WTC11 (cell line): ENCODE measurements around the gene ADCY2.

Experiments
- CREM ChIP-seq: sonication (generic); formaldehyde crosslinking; IDR thresholded peaks from 2 replicates; pipeline ENCODE4 v1.8.1; 2022; ENCODE audit warnings: mild to moderate bottlenecking, missing genetic modification reagents, moderate library complexity
- ELF4 ChIP-seq: sonication (generic); formaldehyde crosslinking; IDR thresholded peaks from 2 replicates; pipeline ENCODE4 v1.8.1; 2022; ENCODE audit warnings: low read depth, mild to moderate bottlenecking, moderate library complexity, missing genetic modification reagents
- FOXJ3 ChIP-seq: sonication (generic); formaldehyde crosslinking; IDR thresholded peaks from 2 replicates; pipeline ENCODE4 v1.9.0; 2021; ENCODE audit warnings: missing genetic modification reagents, mild to moderate bottlenecking, borderline replicate concordance
- GABPB1 ChIP-seq: sonication (generic); formaldehyde crosslinking; IDR thresholded peaks from 2 replicates; pipeline ENCODE4 v1.8.1; 2023; ENCODE audit warnings: mild to moderate bottlenecking, missing genetic modification reagents
- JUN ChIP-seq: sonication (generic); formaldehyde crosslinking; IDR thresholded peaks from 2 replicates; pipeline ENCODE4 v1.8.0; 2023; ENCODE audit warnings: mild to moderate bottlenecking, missing genetic modification reagents
- KAT7 ChIP-seq: sonication (generic); formaldehyde crosslinking; IDR thresholded peaks from 2 replicates; pipeline ENCODE4 v1.8.1; 2023; ENCODE audit warnings: missing genetic modification reagents, mild to moderate bottlenecking, borderline replicate concordance
- MXD4 ChIP-seq: fragments of 250-450 bp; sonication (Bioruptor Pico); IDR thresholded peaks from 2 replicates; pipeline ENCODE4 v1.8.0; 2021; ENCODE audit warnings: mild to moderate bottlenecking, moderate library complexity, borderline replicate concordance
- NFYB ChIP-seq: sonication (generic); formaldehyde crosslinking; conservative IDR thresholded peaks from 2 replicates; pipeline ENCODE4 v1.8.0; 2022; ENCODE audit warnings: low read depth, missing genetic modification reagents
- ZNF219 ChIP-seq: sonication (generic); formaldehyde crosslinking; IDR thresholded peaks from 2 replicates; pipeline ENCODE4 v1.8.0; 2023; ENCODE audit warnings: missing genetic modification reagents, mild to moderate bottlenecking, borderline replicate concordance
- TF ChIP-seq, protein P1 (sequence below): sonication (generic); formaldehyde crosslinking; IDR thresholded peaks from 2 replicates; pipeline ENCODE4 v1.8.0; 2022; ENCODE audit warnings: mild to moderate bottlenecking, missing genetic modification reagents
- TF ChIP-seq, protein P2 (sequence below): sonication (generic); formaldehyde crosslinking; IDR thresholded peaks from 2 replicates; pipeline ENCODE4 v1.8.1; 2022; ENCODE audit warnings: missing genetic modification reagents, borderline replicate concordance
- TF ChIP-seq, protein P3 (sequence below): fragments of 200-600 bp; IDR thresholded peaks from 2 replicates; pipeline ENCODE4 v1.8.0; 2022; ENCODE audit warnings: antibody characterized with exemption
- TF ChIP-seq, protein P4 (sequence below): sonication (generic); formaldehyde crosslinking; IDR thresholded peaks from 2 replicates; pipeline ENCODE4 v1.8.1; 2023; ENCODE audit warnings: mild to moderate bottlenecking, missing genetic modification reagents, borderline replicate concordance
- TF ChIP-seq, protein P5 (sequence below): sonication (generic); formaldehyde crosslinking; IDR thresholded peaks from 2 replicates; pipeline ENCODE4 v1.8.1; 2023; ENCODE audit warnings: mild to moderate bottlenecking, missing genetic modification reagents

DNA sequence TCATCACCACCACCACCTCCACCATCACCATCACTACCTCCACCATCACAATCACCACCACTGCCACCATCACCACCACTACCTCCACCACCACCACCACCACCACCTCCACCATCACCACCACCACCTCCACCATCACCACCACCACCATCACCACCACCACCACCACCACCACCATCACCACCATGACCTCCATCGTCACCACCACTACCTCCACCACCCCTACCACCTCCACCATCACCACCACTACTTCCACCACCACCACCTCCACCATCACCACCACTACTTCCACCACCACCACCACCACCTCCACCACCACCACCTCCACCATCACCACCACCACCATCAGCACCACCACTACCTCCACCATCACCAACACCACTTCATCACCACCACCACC is 23.5 kb upstream of the ADCY2 start:
- TF ChIP-seq, protein P1, sequence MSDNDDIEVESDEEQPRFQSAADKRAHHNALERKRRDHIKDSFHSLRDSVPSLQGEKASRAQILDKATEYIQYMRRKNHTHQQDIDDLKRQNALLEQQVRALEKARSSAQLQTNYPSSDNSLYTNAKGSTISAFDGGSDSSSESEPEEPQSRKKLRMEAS (CRISPR knock-in tag), result no peak
- TF ChIP-seq NFYB (CRISPR knock-in tag) (no peak), ZNF219 (no peak), JUN (CRISPR knock-in tag) (no peak), MXD4 (CRISPR knock-in tag) (no peak), ELF4 (CRISPR knock-in tag) (no peak), FOXJ3 (CRISPR knock-in tag) (no peak), KAT7 (CRISPR knock-in tag) (no peak), GABPB1 (CRISPR knock-in tag) (no peak), CREM (CRISPR knock-in tag) (no peak)
- TF ChIP-seq, protein P2, sequence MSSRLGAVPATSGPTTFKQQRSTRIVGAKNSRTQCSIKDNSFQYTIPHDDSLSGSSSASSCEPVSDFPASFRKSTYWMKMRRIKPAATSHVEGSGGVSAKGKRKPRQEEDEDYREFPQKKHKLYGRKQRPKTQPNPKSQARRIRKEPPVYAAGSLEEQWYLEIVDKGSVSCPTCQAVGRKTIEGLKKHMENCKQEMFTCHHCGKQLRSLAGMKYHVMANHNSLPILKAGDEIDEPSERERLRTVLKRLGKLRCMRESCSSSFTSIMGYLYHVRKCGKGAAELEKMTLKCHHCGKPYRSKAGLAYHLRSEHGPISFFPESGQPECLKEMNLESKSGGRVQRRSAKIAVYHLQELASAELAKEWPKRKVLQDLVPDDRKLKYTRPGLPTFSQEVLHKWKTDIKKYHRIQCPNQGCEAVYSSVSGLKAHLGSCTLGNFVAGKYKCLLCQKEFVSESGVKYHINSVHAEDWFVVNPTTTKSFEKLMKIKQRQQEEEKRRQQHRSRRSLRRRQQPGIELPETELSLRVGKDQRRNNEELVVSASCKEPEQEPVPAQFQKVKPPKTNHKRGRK (CRISPR knock-in tag), result no peak
- TF ChIP-seq, protein P3, sequence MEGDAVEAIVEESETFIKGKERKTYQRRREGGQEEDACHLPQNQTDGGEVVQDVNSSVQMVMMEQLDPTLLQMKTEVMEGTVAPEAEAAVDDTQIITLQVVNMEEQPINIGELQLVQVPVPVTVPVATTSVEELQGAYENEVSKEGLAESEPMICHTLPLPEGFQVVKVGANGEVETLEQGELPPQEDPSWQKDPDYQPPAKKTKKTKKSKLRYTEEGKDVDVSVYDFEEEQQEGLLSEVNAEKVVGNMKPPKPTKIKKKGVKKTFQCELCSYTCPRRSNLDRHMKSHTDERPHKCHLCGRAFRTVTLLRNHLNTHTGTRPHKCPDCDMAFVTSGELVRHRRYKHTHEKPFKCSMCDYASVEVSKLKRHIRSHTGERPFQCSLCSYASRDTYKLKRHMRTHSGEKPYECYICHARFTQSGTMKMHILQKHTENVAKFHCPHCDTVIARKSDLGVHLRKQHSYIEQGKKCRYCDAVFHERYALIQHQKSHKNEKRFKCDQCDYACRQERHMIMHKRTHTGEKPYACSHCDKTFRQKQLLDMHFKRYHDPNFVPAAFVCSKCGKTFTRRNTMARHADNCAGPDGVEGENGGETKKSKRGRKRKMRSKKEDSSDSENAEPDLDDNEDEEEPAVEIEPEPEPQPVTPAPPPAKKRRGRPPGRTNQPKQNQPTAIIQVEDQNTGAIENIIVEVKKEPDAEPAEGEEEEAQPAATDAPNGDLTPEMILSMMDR, result no peak
- TF ChIP-seq, protein P4, sequence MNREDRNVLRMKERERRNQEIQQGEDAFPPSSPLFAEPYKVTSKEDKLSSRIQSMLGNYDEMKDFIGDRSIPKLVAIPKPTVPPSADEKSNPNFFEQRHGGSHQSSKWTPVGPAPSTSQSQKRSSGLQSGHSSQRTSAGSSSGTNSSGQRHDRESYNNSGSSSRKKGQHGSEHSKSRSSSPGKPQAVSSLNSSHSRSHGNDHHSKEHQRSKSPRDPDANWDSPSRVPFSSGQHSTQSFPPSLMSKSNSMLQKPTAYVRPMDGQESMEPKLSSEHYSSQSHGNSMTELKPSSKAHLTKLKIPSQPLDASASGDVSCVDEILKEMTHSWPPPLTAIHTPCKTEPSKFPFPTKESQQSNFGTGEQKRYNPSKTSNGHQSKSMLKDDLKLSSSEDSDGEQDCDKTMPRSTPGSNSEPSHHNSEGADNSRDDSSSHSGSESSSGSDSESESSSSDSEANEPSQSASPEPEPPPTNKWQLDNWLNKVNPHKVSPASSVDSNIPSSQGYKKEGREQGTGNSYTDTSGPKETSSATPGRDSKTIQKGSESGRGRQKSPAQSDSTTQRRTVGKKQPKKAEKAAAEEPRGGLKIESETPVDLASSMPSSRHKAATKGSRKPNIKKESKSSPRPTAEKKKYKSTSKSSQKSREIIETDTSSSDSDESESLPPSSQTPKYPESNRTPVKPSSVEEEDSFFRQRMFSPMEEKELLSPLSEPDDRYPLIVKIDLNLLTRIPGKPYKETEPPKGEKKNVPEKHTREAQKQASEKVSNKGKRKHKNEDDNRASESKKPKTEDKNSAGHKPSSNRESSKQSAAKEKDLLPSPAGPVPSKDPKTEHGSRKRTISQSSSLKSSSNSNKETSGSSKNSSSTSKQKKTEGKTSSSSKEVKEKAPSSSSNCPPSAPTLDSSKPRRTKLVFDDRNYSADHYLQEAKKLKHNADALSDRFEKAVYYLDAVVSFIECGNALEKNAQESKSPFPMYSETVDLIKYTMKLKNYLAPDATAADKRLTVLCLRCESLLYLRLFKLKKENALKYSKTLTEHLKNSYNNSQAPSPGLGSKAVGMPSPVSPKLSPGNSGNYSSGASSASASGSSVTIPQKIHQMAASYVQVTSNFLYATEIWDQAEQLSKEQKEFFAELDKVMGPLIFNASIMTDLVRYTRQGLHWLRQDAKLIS, result no peak
- TF ChIP-seq, protein P5, sequence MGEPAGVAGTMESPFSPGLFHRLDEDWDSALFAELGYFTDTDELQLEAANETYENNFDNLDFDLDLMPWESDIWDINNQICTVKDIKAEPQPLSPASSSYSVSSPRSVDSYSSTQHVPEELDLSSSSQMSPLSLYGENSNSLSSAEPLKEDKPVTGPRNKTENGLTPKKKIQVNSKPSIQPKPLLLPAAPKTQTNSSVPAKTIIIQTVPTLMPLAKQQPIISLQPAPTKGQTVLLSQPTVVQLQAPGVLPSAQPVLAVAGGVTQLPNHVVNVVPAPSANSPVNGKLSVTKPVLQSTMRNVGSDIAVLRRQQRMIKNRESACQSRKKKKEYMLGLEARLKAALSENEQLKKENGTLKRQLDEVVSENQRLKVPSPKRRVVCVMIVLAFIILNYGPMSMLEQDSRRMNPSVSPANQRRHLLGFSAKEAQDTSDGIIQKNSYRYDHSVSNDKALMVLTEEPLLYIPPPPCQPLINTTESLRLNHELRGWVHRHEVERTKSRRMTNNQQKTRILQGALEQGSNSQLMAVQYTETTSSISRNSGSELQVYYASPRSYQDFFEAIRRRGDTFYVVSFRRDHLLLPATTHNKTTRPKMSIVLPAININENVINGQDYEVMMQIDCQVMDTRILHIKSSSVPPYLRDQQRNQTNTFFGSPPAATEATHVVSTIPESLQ (CRISPR knock-in tag), result no peak
